Esophagus (tissue), 2 donors: ENCODE results near the gene RANBP1. TPM values are rescaled to one million over a fixed set of nuclear protein-coding genes. Genes with fewer than 3 reads are reported as not detected.

Experiments
- H3K27ac ChIP-seq, 2 donors: one replicate each; pipeline ENCODE4 v1.5.1; 2013; ENCODE audit warnings: low read depth in 2 of 2, mild to moderate bottlenecking in 2 of 2, inconsistent platforms in 1 of 2, low read length in 1 of 2, moderate library complexity in 1 of 2
- H3K27me3 ChIP-seq, 2 donors: one replicate each; pipeline ENCODE4 v1.6.1; 2013; ENCODE audit warnings: low read length in 2 of 2, control low read depth in 1 of 2, mild to moderate bottlenecking in 1 of 2; ENCODE audit not compliant: insufficient read depth in 2 of 2, control insufficient read depth in 1 of 2
- H3K36me3 ChIP-seq, 2 donors: one replicate each; pipeline ENCODE4 v1.6.1; 2013; ENCODE audit warnings: low read length in 1 of 2; ENCODE audit not compliant: control insufficient read depth in 2 of 2, insufficient read depth in 2 of 2
- H3K4me1 ChIP-seq, 2 donors: one replicate each; pipeline ENCODE4 v1.6.1; 2013; ENCODE audit warnings: low read length in 1 of 2; ENCODE audit not compliant: control insufficient read depth in 2 of 2, insufficient read depth in 2 of 2
- H3K4me3 ChIP-seq, 2 donors: one replicate each; pipeline ENCODE4 v1.5.1; 2013; ENCODE audit warnings: low read length in 2 of 2, mild to moderate bottlenecking in 2 of 2, low read depth in 1 of 2, moderate library complexity in 1 of 2
- H3K9me3 ChIP-seq, 2 donors: one replicate each; pipeline ENCODE4 v1.6.1; 2013; ENCODE audit warnings: mild to moderate bottlenecking in 2 of 2, low read depth in 1 of 2, low read length in 1 of 2, moderate library complexity in 1 of 2; ENCODE audit not compliant: control insufficient read depth in 2 of 2, insufficient read depth in 1 of 2
- WGBS, 2 donors: extraction: QIAGEN DNeasy Blood & Tissue Kit; methylation state at CpG; one replicate each; pipeline ENCODE4 v1.1.7; 2013; 5-methylcytosine and 5-hydroxymethylcytosine counted together
- polyA plus RNA-seq, 2 donors: library from polyadenylated mRNA; stranded (reverse); fragments of 200-250 nt; gene quantifications; one replicate each; pipeline ENCODE4 v1.2.3, GENCODE V29; 2013
- donor health status: healthy with polysubstance abuse.
- donor health status: Bipolar disorder and iron deficiency.

Gene RANBP1
- polyA plus RNA-seq, 2 donors: 49.2 to 136 TPM

DNA sequence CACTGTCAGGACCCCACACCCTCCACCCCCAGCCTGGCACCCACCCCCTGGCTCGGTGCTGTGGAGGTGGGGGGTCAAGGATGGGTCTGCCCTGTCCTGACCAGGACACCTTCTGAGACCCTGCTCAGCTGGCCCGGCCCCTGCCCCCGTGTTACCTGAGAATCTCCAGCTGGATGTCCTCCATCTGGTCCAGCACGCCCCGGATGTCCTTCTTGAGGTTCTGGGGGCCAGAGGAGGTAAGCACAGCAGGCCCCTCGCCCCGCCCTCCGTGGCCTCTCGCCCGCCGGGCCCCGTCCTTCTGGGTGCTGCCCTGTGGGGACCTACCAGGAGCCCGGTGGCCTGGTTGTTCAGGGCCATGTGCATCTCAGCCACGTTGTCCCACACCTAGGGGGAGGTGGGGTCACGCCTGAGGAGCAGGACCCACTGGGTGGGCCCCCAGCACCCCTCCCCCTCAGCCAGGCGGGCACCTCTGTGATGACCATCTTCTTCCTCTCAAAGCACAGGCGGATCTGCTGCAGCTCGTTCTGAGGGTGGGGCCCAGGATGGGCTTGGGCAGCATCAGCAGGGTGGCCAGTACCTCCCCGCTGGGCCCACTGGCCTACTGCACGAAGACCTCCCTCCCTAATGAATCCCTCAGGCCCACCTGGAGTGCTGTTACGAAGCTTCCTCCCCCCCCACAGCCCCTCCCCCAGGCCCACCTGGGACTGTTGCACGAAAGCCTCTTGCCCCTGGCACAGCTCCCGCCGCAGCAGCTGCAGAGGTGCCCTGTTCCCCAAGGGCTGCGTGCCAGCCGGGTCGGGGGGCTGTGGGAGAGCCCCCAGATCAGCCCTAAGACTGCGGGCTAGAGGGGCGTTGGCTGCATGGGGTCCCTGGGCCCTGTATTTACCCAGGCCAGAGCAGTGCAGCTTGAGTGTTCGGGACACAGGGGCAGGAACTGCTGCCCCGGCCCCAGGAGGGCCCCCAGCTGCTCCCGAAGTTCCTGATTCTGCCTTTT lies 33.6 kb downstream of the RANBP1 start:
- Histone ChIP-seq H3K4me3 (no peak overlapping the region), H3K27ac (no peak overlapping the region), H3K36me3 (peaks cover 0 to 10% of the 10 kb centered on the region in 2 donors), H3K4me1 (no peaks in the 10 kb centered on the region), H3K27me3 (no peaks in the 10 kb centered on the region), H3K9me3 (no peaks in the 10 kb centered on the region)
- WGBS, 2 donors: 67 to 68% methylated on average over 23 to 32 of the region's 32 CpGs

DNA sequence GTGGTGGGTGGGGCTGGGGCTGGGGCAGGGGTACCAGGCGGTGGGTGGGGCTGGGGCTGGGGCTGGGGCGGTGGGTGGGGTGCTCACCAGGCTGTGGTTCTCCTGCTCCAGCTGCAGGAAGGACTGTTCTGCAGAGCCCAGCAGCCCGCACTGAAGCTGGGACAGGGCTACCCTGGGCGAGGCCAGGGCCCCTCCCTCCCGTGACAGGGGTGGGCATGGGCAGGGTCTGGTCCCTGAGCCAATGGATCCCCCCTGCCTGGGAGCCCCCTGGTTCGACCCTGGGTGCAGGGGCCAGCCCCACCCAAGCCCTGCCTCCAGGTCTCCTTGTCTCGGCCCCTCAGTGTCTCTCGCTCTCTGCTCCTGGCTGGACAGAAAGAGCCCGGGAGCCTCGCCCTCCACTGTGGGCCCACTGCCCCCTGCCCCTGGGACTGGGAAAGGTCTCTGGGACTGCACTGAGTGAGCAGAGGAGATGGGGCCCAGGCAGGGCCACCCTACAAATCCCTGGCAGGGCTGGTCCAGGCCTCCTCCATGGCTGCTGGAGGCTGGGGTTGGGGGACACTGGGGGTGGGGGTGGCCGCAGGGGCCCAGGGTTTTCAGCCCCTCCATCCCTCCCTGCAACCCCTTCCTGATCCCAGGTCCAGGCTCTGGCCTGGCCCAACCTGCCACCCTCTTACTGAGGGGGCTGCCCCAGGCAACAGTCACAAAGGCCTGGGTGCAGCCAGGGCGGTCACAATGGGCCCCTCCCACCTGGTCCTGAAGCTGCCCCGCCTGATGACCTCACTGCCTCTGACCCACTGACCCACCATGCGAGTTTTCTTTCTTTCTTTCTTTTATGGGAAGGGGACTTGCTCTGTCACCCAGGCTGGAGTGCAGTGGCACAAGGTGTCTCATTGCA lies 34.7 kb downstream of the RANBP1 start, which contains the start of gene CCDC188:
Gene CCDC188 (minus strand): TSS at position 675 of the 895 bp plus-strand sequence. CDS start 69 bp downstream, at position 606.
- WGBS, 2 donors: 71 to 73% methylated on average over 10 to 14 of the region's 14 CpGs
- Histone ChIP-seq H3K36me3 (no peaks in the 10 kb centered on the region), H3K27me3 (no peaks in the 10 kb centered on the region), H3K4me1 (no peaks in the 10 kb centered on the region), H3K9me3 (no peaks in the 10 kb centered on the region), H3K4me3 (no peak within 1 kb of the TSS), H3K27ac (no peak within 1 kb of the TSS)

DNA sequence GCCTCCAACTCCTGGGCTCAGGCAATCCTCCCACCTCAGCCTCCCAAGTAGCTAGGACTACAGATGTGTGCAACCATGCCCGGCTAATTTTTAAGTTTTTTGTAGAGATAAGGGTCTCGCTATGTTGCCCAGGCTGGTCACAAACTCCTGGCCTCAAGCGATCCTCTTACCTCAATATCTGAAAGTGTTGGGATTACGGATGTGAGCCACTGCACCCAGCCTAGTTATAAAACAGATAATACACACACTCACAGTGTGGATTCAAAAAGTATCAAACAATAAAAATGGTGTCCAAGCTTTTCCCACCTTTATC lies 35.3 kb downstream of the RANBP1 start:
- H3K4me3 ChIP-seq: no peak overlapping the region
- H3K36me3 ChIP-seq: no peaks in the 10 kb centered on the region
- H3K9me3 ChIP-seq: no peaks in the 10 kb centered on the region
- no peak overlapping the region for H3K27ac ChIP-seq
- H3K27me3 ChIP-seq: no peaks in the 10 kb centered on the region
- no peaks in the 10 kb centered on the region for H3K4me1 ChIP-seq
- WGBS, 2 donors: 82 to 91% methylated on average over 4 of the region's 4 CpGs

DNA sequence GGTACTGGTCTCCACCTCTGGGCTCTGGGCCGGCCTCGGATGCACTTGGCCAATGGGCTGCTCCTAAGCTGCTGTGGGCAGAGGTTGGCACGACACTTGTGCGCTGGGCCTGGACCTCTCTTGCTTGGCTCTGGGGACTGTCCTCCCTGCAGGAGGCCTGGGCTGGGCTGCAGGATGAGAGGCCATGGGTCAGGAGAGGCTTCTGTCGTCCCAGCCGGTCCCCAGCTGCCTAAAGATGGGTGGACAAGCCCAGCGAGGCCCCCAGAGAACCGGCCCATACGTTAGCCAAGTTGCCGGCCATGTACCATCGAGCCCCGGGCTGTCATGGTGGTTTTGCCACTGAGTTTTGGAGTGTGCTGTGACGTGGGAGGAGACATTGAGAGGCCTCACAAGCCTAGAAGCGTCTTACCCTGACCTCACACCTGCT lies 36.6 kb downstream of the RANBP1 start:
- H3K36me3 ChIP-seq: no peaks in the 10 kb centered on the region
- H3K9me3 ChIP-seq: no peaks in the 10 kb centered on the region
- no peaks in the 10 kb centered on the region for H3K27me3 ChIP-seq
- 74 to 82% methylated on average over 14 of the region's 14 CpGs for WGBS, 2 donors
- H3K27ac ChIP-seq: no peak overlapping the region
- H3K4me1 ChIP-seq: no peaks in the 10 kb centered on the region
- H3K4me3 ChIP-seq: no peak overlapping the region

DNA sequence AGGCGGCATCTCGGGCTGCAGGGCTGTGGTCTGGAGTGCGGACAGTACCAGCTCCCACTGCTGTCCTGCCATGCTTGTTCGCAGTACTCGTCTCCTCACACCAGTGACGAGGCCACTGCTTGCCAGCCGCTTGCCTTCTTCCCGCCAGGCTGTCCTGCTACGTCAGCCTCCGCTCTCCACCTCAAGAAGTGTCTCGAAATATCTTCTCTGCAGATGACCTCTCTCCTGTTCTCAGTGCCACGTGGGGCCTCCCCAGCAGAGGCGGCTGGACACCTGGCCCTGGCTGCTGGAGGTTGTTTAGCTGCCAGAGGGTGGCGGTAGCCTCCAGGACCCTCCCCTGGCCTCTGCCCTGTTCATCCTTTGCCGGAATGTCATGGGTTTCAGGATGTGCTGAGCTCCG lies 38.0 kb downstream of the RANBP1 start:
- Histone ChIP-seq H3K4me1 (no peaks in the 10 kb centered on the region), H3K27me3 (no peaks in the 10 kb centered on the region), H3K27ac (no peak overlapping the region), H3K4me3 (no peak overlapping the region), H3K36me3 (no peaks in the 10 kb centered on the region), H3K9me3 (no peaks in the 10 kb centered on the region)
- WGBS, 2 donors: 56 to 60% methylated on average over 16 of the region's 16 CpGs

DNA sequence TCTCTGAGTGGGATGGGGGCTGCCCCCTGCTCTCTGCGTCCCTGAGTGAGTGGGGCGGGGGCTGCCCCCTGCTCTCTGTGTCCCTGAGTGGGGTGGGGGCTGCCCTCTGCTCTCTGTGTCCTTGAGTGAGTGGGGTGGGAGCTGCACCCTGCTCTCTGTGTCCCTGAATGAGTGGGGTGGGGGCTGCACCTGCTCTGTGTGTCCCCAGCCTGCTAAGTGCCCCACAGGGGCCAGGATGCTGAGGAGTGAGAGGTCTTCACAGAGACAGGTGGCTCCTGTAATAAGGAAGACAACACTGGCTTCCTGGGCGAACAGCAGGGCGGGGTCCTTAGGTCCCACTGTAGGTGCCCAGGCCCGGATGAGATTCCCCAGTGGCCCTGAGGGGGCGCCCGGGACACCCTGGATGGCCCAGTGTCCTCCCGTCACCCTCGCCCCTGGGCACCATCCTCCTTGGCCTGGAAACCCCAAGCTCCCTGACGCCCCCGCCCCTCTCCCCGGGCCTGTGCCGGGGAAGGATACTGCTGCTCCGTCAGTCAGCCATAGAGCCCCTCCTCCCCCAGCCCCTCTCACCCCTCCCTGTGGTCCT lies 38.8 kb downstream of the RANBP1 start:
- no peaks in the 10 kb centered on the region for H3K9me3 ChIP-seq
- H3K27ac ChIP-seq: no peak overlapping the region
- H3K4me1 ChIP-seq: no peaks in the 10 kb centered on the region
- H3K4me3 ChIP-seq: no peak overlapping the region
- 50% methylated on average over 14 of the region's 14 CpGs for whole genome bisulfite sequencing, 2 donors
- H3K27me3 ChIP-seq: no peaks in the 10 kb centered on the region
- H3K36me3 ChIP-seq: no peaks in the 10 kb centered on the region

DNA sequence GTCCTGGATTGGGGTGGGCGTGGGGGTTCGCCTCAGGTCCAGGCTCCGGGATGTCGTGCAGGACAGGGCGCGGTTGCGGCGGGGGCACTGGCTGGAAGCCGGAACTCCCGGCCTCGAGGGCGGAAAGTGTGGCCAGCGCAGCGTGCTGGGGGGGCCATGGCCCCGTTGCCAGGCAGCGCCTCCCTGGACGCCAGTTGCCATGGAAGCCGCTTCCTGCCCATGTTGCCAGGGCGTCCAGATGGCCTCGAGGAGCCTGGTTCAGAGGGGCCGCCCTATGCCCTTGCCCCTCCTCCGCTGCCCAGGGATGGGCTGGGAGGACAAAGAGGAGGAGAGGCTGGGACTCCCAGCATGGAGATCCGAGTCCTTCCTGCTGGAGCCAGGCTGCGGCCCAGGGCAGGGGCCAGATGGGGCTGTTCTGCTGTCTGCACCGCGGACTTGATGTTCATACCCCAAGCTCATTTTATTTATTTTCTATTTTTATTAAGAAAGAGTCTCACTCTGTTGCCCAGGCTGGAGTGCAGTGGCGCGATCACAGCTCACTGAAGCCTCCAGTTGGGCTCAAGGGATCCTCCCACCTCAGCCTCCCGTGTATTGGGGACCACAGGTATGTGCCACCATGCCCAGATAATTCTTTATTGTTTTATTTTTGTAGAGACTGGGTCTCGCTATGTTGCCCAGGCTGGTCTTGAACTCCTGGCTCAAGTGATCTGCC lies 39.6 kb downstream of the RANBP1 start:
- Histone ChIP-seq H3K9me3 (no peaks in the 10 kb centered on the region), H3K4me3 (no peak overlapping the region), H3K36me3 (no peaks in the 10 kb centered on the region), H3K4me1 (no peaks in the 10 kb centered on the region), H3K27ac (no peak overlapping the region), H3K27me3 (no peaks in the 10 kb centered on the region)
- WGBS, 2 donors: 44 to 45% methylated on average over 29 to 30 of the region's 30 CpGs

DNA sequence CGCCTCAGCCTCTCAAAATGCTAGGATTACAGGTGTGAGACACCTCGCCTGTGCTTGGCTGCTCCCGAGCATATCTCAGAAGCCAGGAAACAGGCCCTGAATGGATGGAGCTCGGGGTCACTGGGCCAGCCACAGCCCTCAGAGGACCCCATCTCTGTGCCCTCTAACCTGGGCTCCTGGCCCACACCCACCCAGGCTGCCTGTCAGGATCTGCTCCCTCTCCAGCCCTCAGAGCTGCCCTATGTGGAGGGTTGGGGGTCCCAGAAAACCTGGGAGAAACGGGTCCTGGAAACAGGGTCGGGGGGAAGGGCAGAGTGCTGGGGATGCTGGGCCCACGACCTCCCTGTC lies 40.1 kb downstream of the RANBP1 start:
- Histone ChIP-seq H3K4me1 (peaks cover 0 to under 1% of the 10 kb centered on the region in 2 donors), H3K36me3 (no peaks in the 10 kb centered on the region), H3K27me3 (no peaks in the 10 kb centered on the region), H3K4me3 (no peak overlapping the region), H3K27ac (no peak overlapping the region), H3K9me3 (no peaks in the 10 kb centered on the region)
- 60 to 74% methylated on average over 6 to 7 of the region's 7 CpGs for WGBS, 2 donors
